Activated T-cell treated with anti-CD3 and anti-CD28 coated beads, Interleukin-2, amount 50 U/mL, for 24 hours (primary cell): ENCODE data around the gene KANK2.
"Not testable (repeated sequence)": the region's sequence is repeated elsewhere in the genome, so short reads cannot be mapped to it uniquely, and the experiment has no call there.

ENCODE experiments used
- DNase-seq: peaks from one replicate; pipeline ENCODE4 v3.0.0-alpha.2; 2020
- H3K27ac Mint-ChIP-seq: 2 replicates; pipeline ENCODE4 v1.8.0; 2020; ENCODE audit warnings: mild to moderate bottlenecking, mixed read lengths
- H3K27me3 Mint-ChIP-seq: 2 replicates; pipeline ENCODE4 v1.8.0; 2020; ENCODE audit warnings: mixed read lengths
- H3K36me3 Mint-ChIP-seq: 2 replicates; pipeline ENCODE4 v1.8.0; 2020; ENCODE audit warnings: low read depth, mixed read lengths
- H3K4me1 Mint-ChIP-seq: 2 replicates; pipeline ENCODE4 v1.8.0; 2020; ENCODE audit warnings: low read depth, mixed read lengths
- H3K4me3 Mint-ChIP-seq: 2 replicates; pipeline ENCODE4 v1.8.0; 2020; ENCODE audit warnings: mild to moderate bottlenecking, moderate library complexity, mixed read lengths
- H3K9me3 Mint-ChIP-seq: 2 replicates; pipeline ENCODE4 v1.8.0; 2020; ENCODE audit warnings: mixed read lengths

KANK2 gene

GRCh38 chr19:11196406-11197287, 698 bp downstream of the KANK2 start:
- no peaks in the 10 kb centered on the region for H3K36me3 Mint-ChIP-seq
- no peak overlapping the region for H3K27ac Mint-ChIP-seq
- no peak for DNase-seq
- H3K9me3 Mint-ChIP-seq = no peaks in the 10 kb centered on the region
- peaks cover 8% of the 10 kb centered on the region for H3K4me1 Mint-ChIP-seq
- H3K27me3 Mint-ChIP-seq = peaks cover 20% of the 10 kb centered on the region
- H3K4me3 Mint-ChIP-seq = peak overlapping the region; percentile 54

- H3K4me1 Mint-ChIP-seq = peaks cover 8% of the 10 kb centered on the region
- no peaks in the 10 kb centered on the region for H3K9me3 Mint-ChIP-seq
- H3K27ac Mint-ChIP-seq = no peak overlapping the region
- H3K4me3 Mint-ChIP-seq = no peak overlapping the region
- peaks cover 20% of the 10 kb centered on the region for H3K27me3 Mint-ChIP-seq
- no peaks in the 10 kb centered on the region for H3K36me3 Mint-ChIP-seq
- DNase-seq = no peak
Measured at GRCh38 chr19:11195681-11196080, 1.7 kb downstream of the KANK2 start.

- Mint-ChIP-seq H3K27ac (no peak overlapping the region), H3K27me3 (peaks cover 20% of the 10 kb centered on the region), H3K4me3 (no peak overlapping the region), H3K9me3 (no peaks in the 10 kb centered on the region), H3K36me3 (no peaks in the 10 kb centered on the region), H3K4me1 (peaks cover 8% of the 10 kb centered on the region)
- DNase-seq = no peak
Measured at GRCh38 chr19:11194656-11195558, 2.4 kb downstream of the KANK2 start.

- no peaks in the 10 kb centered on the region for H3K36me3 Mint-ChIP-seq
- H3K27ac Mint-ChIP-seq = no peak overlapping the region
- DNase-seq = no peak
- no peak overlapping the region for H3K4me3 Mint-ChIP-seq
- H3K27me3 Mint-ChIP-seq = peaks cover 20% of the 10 kb centered on the region
- peaks cover 8% of the 10 kb centered on the region for H3K4me1 Mint-ChIP-seq
- H3K9me3 Mint-ChIP-seq = no peaks in the 10 kb centered on the region
Measured at GRCh38 chr19:11194173-11194572, 3.2 kb downstream of the KANK2 start.

- Mint-ChIP-seq H3K4me3 (no peak overlapping the region), H3K9me3 (no peaks in the 10 kb centered on the region), H3K36me3 (no peaks in the 10 kb centered on the region), H3K4me1 (peaks cover 8% of the 10 kb centered on the region), H3K27me3 (peaks cover 20% of the 10 kb centered on the region), H3K27ac (no peak overlapping the region)
- no peak for DNase-seq
Measured at GRCh38 chr19:11192957-11193939, 4.1 kb downstream of the KANK2 start.

DNA sequence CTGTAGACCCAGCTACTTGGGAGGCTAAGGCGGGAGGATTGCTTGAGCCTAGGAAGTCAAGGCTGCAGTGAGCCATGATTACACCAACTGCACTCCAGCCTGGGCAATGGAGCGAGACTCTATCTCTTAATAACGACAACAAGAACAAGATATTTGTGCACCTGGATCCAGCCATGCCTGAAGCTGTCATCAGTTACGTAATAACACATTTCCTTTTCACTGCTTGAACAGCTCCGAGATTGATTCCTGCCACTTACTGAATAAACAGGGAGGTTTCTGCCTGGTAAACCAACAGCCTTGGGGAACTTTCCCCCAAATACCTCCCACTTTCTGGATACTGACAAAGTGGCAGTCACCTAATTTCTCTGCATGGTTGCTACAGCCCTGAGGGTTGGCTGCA, 5.4 kb downstream of the KANK2 start:
- H3K36me3 Mint-ChIP-seq = no peaks in the 10 kb centered on the region
- H3K9me3 Mint-ChIP-seq = no peaks in the 10 kb centered on the region
- H3K4me3 Mint-ChIP-seq = no peak overlapping the region
- no peak for DNase-seq
- H3K4me1 Mint-ChIP-seq = peaks cover 4% of the 10 kb centered on the region
- H3K27me3 Mint-ChIP-seq = peaks cover 17% of the 10 kb centered on the region
- no peak overlapping the region for H3K27ac Mint-ChIP-seq

DNA sequence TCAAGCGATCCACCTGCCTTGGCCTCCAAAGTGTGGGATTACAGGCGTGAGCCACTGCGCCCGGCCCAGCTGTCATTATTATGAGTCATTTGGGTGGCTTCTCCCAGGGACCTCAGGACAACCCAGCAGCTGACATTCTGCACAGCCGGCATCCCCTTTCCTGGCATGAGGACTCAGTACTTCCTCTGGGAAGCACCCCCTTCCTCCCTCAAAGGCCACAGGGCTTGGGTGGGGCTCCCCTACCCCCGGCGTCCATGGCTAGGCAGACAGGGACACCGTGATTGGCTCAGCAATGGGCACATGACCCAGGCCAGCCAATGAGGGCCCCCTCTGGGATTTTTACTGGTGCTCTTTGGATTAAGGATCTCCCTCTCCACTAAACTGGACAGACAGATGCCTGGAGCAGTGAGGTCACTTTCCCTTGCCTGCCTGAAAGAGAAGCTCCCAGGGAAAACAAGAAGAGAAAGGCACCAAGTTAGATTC, 6.0 kb downstream of the KANK2 start:
- Mint-ChIP-seq H3K27ac (no peak overlapping the region), H3K27me3 (peaks cover 14% of the 10 kb centered on the region), H3K4me3 (no peak overlapping the region), H3K36me3 (no peaks in the 10 kb centered on the region), H3K9me3 (no peaks in the 10 kb centered on the region), H3K4me1 (peaks cover 2% of the 10 kb centered on the region)
- DNase-seq = no peak

- H3K27me3 Mint-ChIP-seq = peaks cover 7% of the 10 kb centered on the region
- H3K36me3 Mint-ChIP-seq = no peaks in the 10 kb centered on the region
- no peak overlapping the region for H3K4me3 Mint-ChIP-seq
- no peak overlapping the region for H3K27ac Mint-ChIP-seq
- no peaks in the 10 kb centered on the region for H3K9me3 Mint-ChIP-seq
- no peak for DNase-seq
- H3K4me1 Mint-ChIP-seq = peaks cover under 1% of the 10 kb centered on the region
Measured at GRCh38 chr19:11190501-11190900, 6.8 kb downstream of the KANK2 start.

DNA sequence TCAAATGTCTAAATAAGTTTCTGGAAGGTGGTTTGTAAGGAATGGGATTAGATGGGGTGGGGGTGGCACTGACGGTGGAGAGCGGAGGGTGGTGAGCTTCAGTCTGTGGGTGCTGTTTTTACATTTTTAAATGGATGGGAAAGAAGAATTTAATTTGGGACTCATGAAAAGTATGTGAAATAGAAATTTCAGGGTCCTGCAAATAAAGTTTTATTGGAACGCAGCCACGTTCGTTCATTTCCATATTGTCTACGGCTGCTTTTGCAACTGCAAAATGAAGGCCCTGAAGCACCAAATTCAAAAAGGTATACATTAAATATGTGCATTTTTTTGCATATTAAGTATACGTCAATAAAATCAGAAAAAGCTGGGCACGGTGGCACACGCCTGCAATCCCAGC, 9.9 kb downstream of the KANK2 start:
- no peaks in the 10 kb centered on the region for H3K27me3 Mint-ChIP-seq

DNA sequence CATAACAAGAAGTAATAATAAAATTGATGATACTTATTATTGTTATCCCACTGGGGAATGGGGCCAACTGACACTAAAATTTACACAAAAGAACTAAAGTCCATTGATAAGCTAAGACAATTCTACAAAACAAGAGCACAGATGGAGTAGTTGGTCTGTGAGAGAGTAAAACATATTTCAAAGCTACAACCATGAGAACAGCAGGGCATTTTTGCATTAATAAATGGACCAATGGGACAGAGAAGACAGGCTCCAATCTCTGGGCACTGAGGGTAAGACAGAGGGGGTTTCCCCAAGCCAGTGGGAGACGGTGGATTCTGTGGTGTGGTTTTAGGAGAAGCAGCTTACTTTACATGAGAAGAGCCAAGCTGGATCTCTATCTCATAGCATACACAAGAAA, 14.4 kb downstream of the KANK2 start:
- no peak overlapping the region for H3K27ac Mint-ChIP-seq

More for the DNA sequence above, 9.9 kb downstream of the KANK2 start:
- no peak for DNase-seq
- Mint-ChIP-seq H3K27ac (no peak overlapping the region), H3K4me1 (no peaks in the 10 kb centered on the region), H3K36me3 (no peaks in the 10 kb centered on the region), H3K4me3 (no peak overlapping the region), H3K9me3 (no peaks in the 10 kb centered on the region)

GRCh38 chr19:11181488-11181887, 15.9 kb downstream of the KANK2 start:
- Mint-ChIP-seq H3K9me3 (no peaks in the 10 kb centered on the region), H3K36me3 (no peaks in the 10 kb centered on the region), H3K27me3 (no peaks in the 10 kb centered on the region), H3K4me1 (peaks cover 6% of the 10 kb centered on the region), H3K27ac (no peak overlapping the region), H3K4me3 (no peak overlapping the region)
- no peak for DNase-seq

More for the DNA sequence above, 14.4 kb downstream of the KANK2 start:
- H3K36me3 Mint-ChIP-seq = no peaks in the 10 kb centered on the region
- no peaks in the 10 kb centered on the region for H3K9me3 Mint-ChIP-seq
- H3K27me3 Mint-ChIP-seq = no peaks in the 10 kb centered on the region
- H3K4me3 Mint-ChIP-seq = no peak overlapping the region
- no peak for DNase-seq
- peaks cover 6% of the 10 kb centered on the region for H3K4me1 Mint-ChIP-seq

DNA sequence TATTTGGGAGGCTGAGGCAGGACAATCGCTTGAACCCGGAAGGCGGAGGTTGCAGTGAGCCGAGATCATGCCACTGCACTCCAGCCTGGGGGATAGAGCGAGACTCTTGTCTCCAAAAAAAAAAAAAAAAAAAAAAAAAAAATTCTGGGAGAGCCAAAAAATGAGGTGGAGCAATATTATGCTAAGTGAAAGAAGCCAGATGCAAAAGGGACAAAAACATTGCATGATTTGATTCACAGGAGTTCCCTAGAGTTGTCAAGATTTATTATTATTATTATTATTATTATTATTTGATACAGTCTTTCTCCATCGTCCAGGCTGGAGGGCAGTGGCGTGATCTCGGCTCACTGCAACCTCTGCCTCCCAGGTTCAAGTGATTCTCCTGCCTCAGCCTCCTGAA, 16.4 kb downstream of the KANK2 start:
- H3K27me3 Mint-ChIP-seq, H3K4me1 Mint-ChIP-seq: not testable (repeated sequence)

GRCh38 chr19:11180346-11180745, 17.0 kb downstream of the KANK2 start:
- H3K4me3 Mint-ChIP-seq = no peak overlapping the region
- no peaks in the 10 kb centered on the region for H3K27me3 Mint-ChIP-seq
- peaks cover 6% of the 10 kb centered on the region for H3K4me1 Mint-ChIP-seq
- no peak overlapping the region for H3K27ac Mint-ChIP-seq
- H3K9me3 Mint-ChIP-seq = no peaks in the 10 kb centered on the region
- no peak for DNase-seq
- H3K36me3 Mint-ChIP-seq = no peaks in the 10 kb centered on the region

More for the DNA sequence above, 16.4 kb downstream of the KANK2 start:
- not testable (repeated sequence) for H3K27ac Mint-ChIP-seq, DNase-seq, H3K36me3 Mint-ChIP-seq, H3K4me3 Mint-ChIP-seq, H3K9me3 Mint-ChIP-seq
